Right lobe of liver (tissue), 6 donors: ENCODE results near the gene VGF. TPM values are rescaled to one million over a fixed set of nuclear protein-coding genes. Genes with fewer than 3 reads are reported as not detected.
A peak's percentile ranks its signal among the peaks of the same experiment; 100 is the strongest.

Experiments
- ATAC-seq, 4 donors: fragments of 200-7000 bp; cut with Tn5 transposase; one replicate each; pipeline ENCODE4 v1.9.1; 2020; ENCODE audit warnings: mild to moderate bottlenecking in 4 of 4, moderate library complexity in 4 of 4
- DNase-seq, 3 donors: peaks; one replicate each; pipeline ENCODE4 v3.0.0-alpha.2; 2020
- H3K27ac ChIP-seq, 3 donors: fragments of 200-600 bp; one replicate each; pipeline ENCODE4 v1.8.0; 2022
- H3K27me3 ChIP-seq, 2 donors: fragments of 200-600 bp; one replicate each; pipeline ENCODE4 v1.8.0; 2022
- H3K36me3 ChIP-seq, 4 donors: fragments of 200-600 bp; sonication (generic) in 1 of 4; one replicate each; pipeline versions ENCODE4 v1.5.1 to v1.8.0; 2017 to 2022; ENCODE audit warnings: control low read depth in 1 of 4
- H3K4me1 ChIP-seq, 4 donors: fragments of 200-600 bp; sonication (generic) in 1 of 4; one replicate each; pipeline versions ENCODE4 v1.5.1 to v1.8.0; 2017 to 2022; ENCODE audit warnings: control low read depth in 1 of 4
- H3K4me3 ChIP-seq, 3 donors: fragments of 200-600 bp; one replicate each; pipeline ENCODE4 v1.8.0; 2022
- H3K9me3 ChIP-seq, 4 donors: fragments of 200-600 bp; sonication (generic) in 1 of 4; one replicate each; pipeline versions ENCODE4 v1.5.1 to v1.8.0; 2017 to 2022; ENCODE audit warnings: control low read depth in 1 of 4
- CTCF ChIP-seq, 4 donors: fragments of 200-600 bp in 3 of 4; fragments of 450-650 bp in 1 of 4; IDR thresholded peaks; one replicate each; pipeline versions ENCODE4 v1.5.1 to v1.8.0; 2016 to 2022; ENCODE audit warnings: antibody characterized with exemption in 4 of 4, mild to moderate bottlenecking in 2 of 4
- POLR2A ChIP-seq: fragments of 450-650 bp; IDR thresholded peaks from one replicate; pipeline ENCODE4 v1.6.1; 2017; ENCODE audit warnings: antibody characterized with exemption, mild to moderate bottlenecking
- whole genome bisulfite sequencing: methylation state at CpG from one replicate; pipeline ENCODE4 v1.1.6; 2018; ENCODE audit warnings: low coverage, low lambda C conversion rate; ENCODE audit not compliant: insufficient coverage; ENCODE audit errors: missing lambda C conversion rate; 5-methylcytosine and 5-hydroxymethylcytosine counted together
- intact Hi-C, 2 donors: fragments of 100-400 bp; cut with DNase I; formaldehyde crosslinking; loops; one replicate each; pipeline versions ENCODE4 v1.11.2 to v1.14.1; 2022
- total RNA-seq, 6 experiments: library from RNA; depleted of rRNA in 2 of 6; stranded (reverse); fragments of >200 nt in 2 of 6; fragmentation: NEBNext Ultra II Directional in 3 of 6; extraction: Animal tissue kit (Norgen Biotek cat#: 25700) in 3 of 6; gene quantifications; one replicate each; pipeline versions ENCODE4 v1.1.0 to v1.2.4, GENCODE V29; 2016 to 2023
- donor health status: DM: no; HTN: yes; CAD: no.
- donor health status: DM: no; HTN: no; CAD: no.
- donor health status: DM: no; HTN: no; CAD: no.
- donor health status: DM: no; HTN: yes; CAD: no.
- donor health status: DM: no; HTN: yes; CAD: no.

The VGF gene
- total RNA-seq, 6 experiments from 2014 or later, result not detected

- Histone ChIP-seq H3K27ac (peak overlapping the region; percentile 84 to 95 (median 84)), H3K4me3 (peak overlapping the region in 1 of 3 donors; percentile 9), H3K9me3 (no peaks in the 10 kb centered on the region), H3K4me1 (peaks cover 0 to 61% (median 28%) of the 10 kb centered on the region in 4 donors), H3K36me3 (peaks cover 0 to 8% (median 3%) of the 10 kb centered on the region in 4 donors), H3K27me3 (no peaks in the 10 kb centered on the region)
- peak; percentile 92 to 96 (median 95) for DNase-seq
- intact Hi-C loops, result no loop called here
- peak in 1 of 4 donors; percentile 2 for TF ChIP-seq CTCF (IDR thresholded peaks at IDR 0.05)
- peak; percentile 32 for TF ChIP-seq POLR2A
- peak; percentile 32 to 74 (median 62) for ATAC-seq
- WGBS, result 13% methylated on average over 15 of the region's 15 CpGs
Observed at GRCh38 chr7:101125989-101126650, 39.2 kb downstream of the VGF start.

GRCh38 chr7:101124376-101125056 lies 40.9 kb downstream of the VGF start:
- Histone ChIP-seq H3K4me1 (peaks cover 0 to 61% (median 27%) of the 10 kb centered on the region in 4 donors), H3K36me3 (no peaks in the 10 kb centered on the region), H3K27me3 (no peaks in the 10 kb centered on the region), H3K27ac (peak overlapping the region; percentile 84 to 95 (median 84)), H3K9me3 (no peaks in the 10 kb centered on the region), H3K4me3 (no peak overlapping the region)
- DNase-seq, result peak in 1 of 3 donors; percentile 58
- peak; percentile 17 to 42 (median 34) for ATAC-seq
- WGBS, result 9% methylated on average over 7 of the region's 7 CpGs
- TF ChIP-seq POLR2A (peak; percentile 78), CTCF (IDR thresholded peaks at IDR 0.05) (no peak)
- intact Hi-C loops, result no loop called here

- WGBS, result 44% methylated on average over 2 of the region's 3 CpGs
- ATAC-seq (no peak), DNase-seq (no peak)
- no peaks in the 10 kb centered on the region for H3K9me3 ChIP-seq
- TF ChIP-seq POLR2A (no peak), CTCF (IDR thresholded peaks at IDR 0.05) (no peak)
- no peaks in the 10 kb centered on the region for H3K27me3 ChIP-seq
- peak overlapping the region; percentile 84 to 95 (median 84) for H3K27ac ChIP-seq
- no peak overlapping the region for H3K4me3 ChIP-seq
- intact Hi-C loops, result no loop called here
- H3K36me3 ChIP-seq, result no peaks in the 10 kb centered on the region
- peaks cover 0 to 61% (median 27%) of the 10 kb centered on the region in 4 donors for H3K4me1 ChIP-seq
Observed at GRCh38 chr7:101123703-101124068, 41.7 kb downstream of the VGF start.

GRCh38 chr7:101122933-101123702 lies 42.3 kb downstream of the VGF start:
- no peaks in the 10 kb centered on the region for H3K9me3 ChIP-seq
- DNase-seq, result no peak
- intact Hi-C loops, result no loop called here
- TF ChIP-seq CTCF (IDR thresholded peaks at IDR 0.05), result no peak
- TF ChIP-seq POLR2A, result no peak
- no peaks in the 10 kb centered on the region for H3K36me3 ChIP-seq
- ATAC-seq, result no peak
- H3K27ac ChIP-seq, result peak overlapping the region; percentile 84 to 95 (median 84)
- H3K27me3 ChIP-seq, result no peaks in the 10 kb centered on the region
- WGBS, result 66% methylated on average over 6 of the region's 11 CpGs
- H3K4me1 ChIP-seq, result peaks cover 0 to 57% (median 26%) of the 10 kb centered on the region in 4 donors
- H3K4me3 ChIP-seq, result peak overlapping the region in 1 of 3 donors; percentile 5
